H9 (cell line): ENCODE data around the gene SEC16B. TPM values are rescaled to one million over a fixed set of nuclear protein-coding genes. Genes with fewer than 3 reads are reported as not detected.
A peak's percentile ranks its signal among the peaks of the same experiment; 100 is the strongest.

ENCODE experiments used
- DNase-seq: peaks from one replicate; pipeline ENCODE4 v3.0.0-alpha.2; 2017
- H2AFZ ChIP-seq: one replicate; pipeline ENCODE4 v1.6.1; 2013; ENCODE audit warnings: mild to moderate bottlenecking, low read length, control low read depth, moderate library complexity
- H2AK5ac ChIP-seq: 2 replicates; pipeline ENCODE4 v1.6.1; 2013; ENCODE audit warnings: low read length, control low read depth, mixed read lengths; ENCODE audit not compliant: insufficient read length
- H2BK120ac ChIP-seq: one replicate; pipeline ENCODE4 v1.6.1; 2013; ENCODE audit warnings: low read depth, mild to moderate bottlenecking, low read length, control low read depth, inconsistent platforms; ENCODE audit not compliant: poor library complexity, severe bottlenecking
- H2BK12ac ChIP-seq: 2 replicates; pipeline ENCODE4 v1.6.1; 2013; ENCODE audit warnings: low read length, control low read depth, mixed read lengths, low read depth; ENCODE audit not compliant: insufficient read length
- H2BK15ac ChIP-seq: 2 replicates; pipeline ENCODE4 v1.6.1; 2013; ENCODE audit warnings: low read depth, low read length, control low read depth
- H2BK20ac ChIP-seq: one replicate; pipeline ENCODE4 v1.6.1; 2013; ENCODE audit warnings: low read depth, mild to moderate bottlenecking, low read length, control low read depth, inconsistent platforms; ENCODE audit not compliant: poor library complexity, severe bottlenecking
- H2BK5ac ChIP-seq: 2 replicates; pipeline ENCODE4 v1.6.1; 2013; ENCODE audit warnings: low read length, control low read depth, mixed read lengths; ENCODE audit not compliant: insufficient read length
- H3K14ac ChIP-seq: 2 replicates; pipeline ENCODE4 v1.6.1; 2013; ENCODE audit warnings: low read length, control low read depth; ENCODE audit not compliant: insufficient read depth
- H3K18ac ChIP-seq: 2 replicates; pipeline ENCODE4 v1.6.1; 2013; ENCODE audit warnings: low read depth, mild to moderate bottlenecking, mixed read lengths, low read length, control low read depth; ENCODE audit not compliant: insufficient read length
- H3K23ac ChIP-seq: 2 replicates; pipeline ENCODE4 v1.6.1; 2013; ENCODE audit warnings: low read length, control low read depth, mixed read lengths, low read depth; ENCODE audit not compliant: insufficient read length
- H3K23me2 ChIP-seq: 2 replicates; pipeline ENCODE4 v1.6.1; 2013; ENCODE audit warnings: low read depth, mild to moderate bottlenecking, mixed read lengths, low read length, control low read depth; ENCODE audit not compliant: insufficient read length, poor library complexity, severe bottlenecking
- H3K27ac ChIP-seq: 2 replicates; pipeline ENCODE4 v1.5.1; 2013; ENCODE audit warnings: low read length, control low read depth, mixed read lengths, low read depth; ENCODE audit not compliant: insufficient read length
- H3K27me3 ChIP-seq: 2 replicates; pipeline ENCODE4 v1.6.1; 2013; ENCODE audit warnings: low read length, control low read depth, inconsistent platforms; ENCODE audit not compliant: insufficient read depth
- H3K4ac ChIP-seq: 2 replicates; pipeline ENCODE4 v1.6.1; 2013; ENCODE audit warnings: low read depth, mild to moderate bottlenecking, control low read depth, inconsistent platforms, low read length, moderate library complexity
- H3K4me1 ChIP-seq: 2 replicates; pipeline ENCODE4 v1.6.1; 2013; ENCODE audit warnings: low read length, control low read depth, inconsistent platforms; ENCODE audit not compliant: insufficient read depth
- H3K4me2 ChIP-seq: 2 replicates; pipeline ENCODE4 v1.6.1; 2013; ENCODE audit warnings: low read length, control low read depth, mixed read lengths; ENCODE audit not compliant: insufficient read length, insufficient read depth
- H3K56ac ChIP-seq: 2 replicates; pipeline ENCODE4 v1.6.1; 2013; ENCODE audit warnings: low read depth, mild to moderate bottlenecking, mixed read lengths, low read length, control low read depth; ENCODE audit not compliant: insufficient read length
- H3K79me1 ChIP-seq: 2 replicates; pipeline ENCODE4 v1.6.1; 2013; ENCODE audit warnings: low read depth, mild to moderate bottlenecking, moderate library complexity, low read length, control low read depth, inconsistent platforms; ENCODE audit not compliant: insufficient read depth, poor library complexity, severe bottlenecking
- H3K79me2 ChIP-seq: 2 replicates; pipeline ENCODE4 v1.6.1; 2013; ENCODE audit warnings: low read length, control low read depth, inconsistent platforms; ENCODE audit not compliant: insufficient read depth
- H3K9ac ChIP-seq: 2 replicates; pipeline ENCODE4 v1.6.1; 2013; ENCODE audit warnings: low read length, control low read depth, mixed read lengths; ENCODE audit not compliant: insufficient read length; ENCODE audit errors: extremely low read depth
- H3K9me3 ChIP-seq: one replicate; pipeline ENCODE4 v1.6.1; 2013; ENCODE audit warnings: low read depth, low read length, inconsistent platforms; ENCODE audit not compliant: control insufficient read depth
- H3T11ph ChIP-seq: one replicate; pipeline ENCODE4 v1.6.1; 2013; ENCODE audit warnings: mild to moderate bottlenecking, low read length, control low read depth, inconsistent platforms
- H4K20me1 ChIP-seq: one replicate; pipeline ENCODE4 v1.6.1; 2013; ENCODE audit not compliant: control insufficient read depth, insufficient read length, insufficient read depth
- H4K5ac ChIP-seq: 2 replicates; pipeline ENCODE4 v1.6.1; 2013; ENCODE audit warnings: low read depth, mild to moderate bottlenecking, mixed read lengths, low read length, control low read depth; ENCODE audit not compliant: insufficient read length
- H4K8ac ChIP-seq: replicated peaks from 2 replicates; pipeline ENCODE4 v1.6.1; 2013; ENCODE audit warnings: low read length, control low read depth, mixed read lengths, low read depth; ENCODE audit not compliant: insufficient read length
- H4K91ac ChIP-seq: 2 replicates; pipeline ENCODE4 v1.6.1; 2013; ENCODE audit warnings: low read depth, mild to moderate bottlenecking, moderate library complexity, mixed read lengths, low read length, control low read depth; ENCODE audit not compliant: insufficient read length
- H3K27ac Mint-ChIP-seq, 3 experiments: 2 replicates in 2 of 3; 3 replicates in 1 of 3; pipeline ENCODE4 v1.8.0; 2020 to 2021; ENCODE audit warnings: mixed read lengths in 3 of 3, mild to moderate bottlenecking in 1 of 3, moderate library complexity in 1 of 3
- H3K27me3 Mint-ChIP-seq: 2 replicates; pipeline ENCODE4 v1.8.0; 2021; ENCODE audit warnings: low read depth, mild to moderate bottlenecking, moderate library complexity, mixed read lengths
- H3K36me3 Mint-ChIP-seq, 3 experiments: 2 replicates in 2 of 3; 3 replicates in 1 of 3; pipeline ENCODE4 v1.8.0; 2020 to 2021; ENCODE audit warnings: low read depth in 3 of 3, mixed read lengths in 3 of 3; ENCODE audit not compliant: insufficient read depth in 1 of 3
- H3K4me1 Mint-ChIP-seq, 2 experiments: 2 replicates each; pipeline ENCODE4 v1.8.0; 2020; ENCODE audit warnings: mixed read lengths in 2 of 2
- H3K4me3 Mint-ChIP-seq, 2 experiments: 2 replicates in 1 of 2; 3 replicates in 1 of 2; pipeline ENCODE4 v1.8.0; 2020 to 2021; ENCODE audit warnings: mild to moderate bottlenecking in 2 of 2, mixed read lengths in 2 of 2, moderate library complexity in 1 of 2
- H3K9me3 Mint-ChIP-seq, 2 experiments: 2 replicates in 1 of 2; 3 replicates in 1 of 2; pipeline ENCODE4 v1.8.0; 2020; ENCODE audit warnings: mild to moderate bottlenecking in 2 of 2, mixed read lengths in 2 of 2, moderate library complexity in 1 of 2
- WGBS: extraction: QIAGEN DNeasy Blood & Tissue Kit; methylation state at CpG from one replicate; pipeline ENCODE4 v1.1.7; 2013; ENCODE audit warnings: missing lambda C conversion rate, low lambda C conversion rate, mixed read lengths; ENCODE audit not compliant: insufficient read length; ENCODE audit errors: extremely low coverage; 5-methylcytosine and 5-hydroxymethylcytosine counted together
- total RNA-seq: library from RNA; stranded (reverse); gene quantifications from 2 replicates; pipeline ENCODE4 v1.2.1, GENCODE V29; 2021
- TF ChIP-seq, protein P1 (sequence below): fragments of 200-600 bp; sonication (generic); conservative IDR thresholded peaks from 3 replicates; pipeline ENCODE4 v1.8.0; 2021; ENCODE audit warnings: antibody characterized with exemption, mild to moderate bottlenecking

SEC16B gene
- total RNA-seq, 1 experiment from 2014 or later: 0.83 TPM

DNA sequence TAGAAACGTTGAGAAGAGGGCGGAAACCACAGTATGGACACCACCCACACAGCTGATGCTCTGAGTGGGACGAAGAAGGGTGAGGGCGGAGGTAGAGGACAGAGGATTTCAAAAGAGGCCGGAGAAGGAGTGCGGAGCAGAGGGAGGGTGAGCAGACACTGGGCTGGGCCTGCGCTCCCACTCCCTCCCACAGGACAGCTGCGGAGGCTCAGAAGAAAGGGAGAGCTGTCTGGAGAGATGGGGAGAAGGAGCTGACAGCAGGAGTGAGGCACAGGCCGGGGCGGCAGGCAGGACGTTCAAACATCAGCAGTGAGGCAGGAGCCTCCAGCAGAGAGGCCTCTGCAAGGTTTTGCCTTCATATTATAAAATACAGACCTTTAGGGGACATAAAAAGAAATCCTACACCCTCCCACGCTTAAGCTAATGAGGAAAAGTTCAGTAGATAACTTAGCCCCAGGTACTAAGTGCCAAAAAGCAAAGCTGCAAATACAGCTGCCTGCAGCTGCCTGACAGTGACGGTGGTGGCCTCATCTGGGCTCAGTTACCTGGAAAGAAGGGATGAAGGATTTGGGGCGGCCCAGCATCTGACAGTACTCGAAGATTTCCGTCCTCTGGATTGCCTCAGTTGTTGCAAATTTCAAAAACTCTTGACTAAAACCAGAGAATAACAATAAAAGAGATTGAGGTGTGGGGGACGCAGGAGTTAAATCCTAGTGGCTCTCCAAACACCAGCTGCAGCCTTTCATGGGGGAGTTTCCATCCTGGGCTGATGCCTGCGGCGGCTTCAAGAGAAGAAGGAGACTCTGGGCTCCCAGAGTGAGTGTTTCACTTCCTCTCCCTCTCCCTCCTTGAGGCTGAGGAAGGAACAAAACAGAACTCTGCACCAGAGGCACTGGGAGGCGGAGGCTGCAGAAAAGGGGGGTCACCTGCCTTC, 25.6 kb downstream of the SEC16B start:
- H2BK120ac ChIP-seq: no peak overlapping the region
- no CpG with 5 or more reads among the region's 20 CpGs for WGBS
- no peak overlapping the region for H3K27ac ChIP-seq
- H4K20me1 ChIP-seq: no peaks in the 10 kb centered on the region
- H4K5ac ChIP-seq: no peak overlapping the region
- H3K56ac ChIP-seq: no peak overlapping the region
- H2AFZ ChIP-seq: no peak overlapping the region
- H3K9me3 ChIP-seq: no peaks in the 10 kb centered on the region
- Mint-ChIP-seq H3K27me3 (no peaks in the 10 kb centered on the region), H3K4me3 (no peak overlapping the region), H3K4me1 (peaks cover 23 to 30% of the 10 kb centered on the region in 2 experiments), H3K9me3 (no peaks in the 10 kb centered on the region), H3K27ac (peak overlapping the region in 1 of 3 experiments; percentile 24; a peak in 2 of 7 replicates), H3K36me3 (no peaks in the 10 kb centered on the region)
- H3K4me2 ChIP-seq: no peak overlapping the region
- no peak overlapping the region for H2BK12ac ChIP-seq
- H3K27me3 ChIP-seq: no peaks in the 10 kb centered on the region
- no peaks in the 10 kb centered on the region for H3K79me2 ChIP-seq
- no peak overlapping the region for H4K91ac ChIP-seq
- H3T11ph ChIP-seq: no peak overlapping the region
- H3K79me1 ChIP-seq: no peaks in the 10 kb centered on the region
- no peak overlapping the region for H3K23ac ChIP-seq
- no peaks in the 10 kb centered on the region for H3K4me1 ChIP-seq
- H2BK5ac ChIP-seq: no peak overlapping the region
- no peak overlapping the region for H3K14ac ChIP-seq
- no peak overlapping the region for H2BK15ac ChIP-seq
- H2AK5ac ChIP-seq: no peak overlapping the region
- H3K9ac ChIP-seq: no peak overlapping the region
- TF ChIP-seq, protein P1, sequence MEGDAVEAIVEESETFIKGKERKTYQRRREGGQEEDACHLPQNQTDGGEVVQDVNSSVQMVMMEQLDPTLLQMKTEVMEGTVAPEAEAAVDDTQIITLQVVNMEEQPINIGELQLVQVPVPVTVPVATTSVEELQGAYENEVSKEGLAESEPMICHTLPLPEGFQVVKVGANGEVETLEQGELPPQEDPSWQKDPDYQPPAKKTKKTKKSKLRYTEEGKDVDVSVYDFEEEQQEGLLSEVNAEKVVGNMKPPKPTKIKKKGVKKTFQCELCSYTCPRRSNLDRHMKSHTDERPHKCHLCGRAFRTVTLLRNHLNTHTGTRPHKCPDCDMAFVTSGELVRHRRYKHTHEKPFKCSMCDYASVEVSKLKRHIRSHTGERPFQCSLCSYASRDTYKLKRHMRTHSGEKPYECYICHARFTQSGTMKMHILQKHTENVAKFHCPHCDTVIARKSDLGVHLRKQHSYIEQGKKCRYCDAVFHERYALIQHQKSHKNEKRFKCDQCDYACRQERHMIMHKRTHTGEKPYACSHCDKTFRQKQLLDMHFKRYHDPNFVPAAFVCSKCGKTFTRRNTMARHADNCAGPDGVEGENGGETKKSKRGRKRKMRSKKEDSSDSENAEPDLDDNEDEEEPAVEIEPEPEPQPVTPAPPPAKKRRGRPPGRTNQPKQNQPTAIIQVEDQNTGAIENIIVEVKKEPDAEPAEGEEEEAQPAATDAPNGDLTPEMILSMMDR: no peak
- H4K8ac ChIP-seq: no peak overlapping the region
- DNase-seq: no peak
- H2BK20ac ChIP-seq: no peak overlapping the region
- H3K4ac ChIP-seq: no peak overlapping the region
- no peaks in the 10 kb centered on the region for H3K23me2 ChIP-seq
- no peak overlapping the region for H3K18ac ChIP-seq
